Calu3 (cell line): Measurements from ENCODE around the gene PILRA. TPM values are rescaled to one million over a fixed set of nuclear protein-coding genes. Genes with fewer than 3 reads are reported as not detected.

Experiments used
- BruUV-seq: library from RNA; stranded (reverse); fragments of 400-500 nt; replicated peaks from 2 replicates; lab custom pipeline; 2021; lab: Mats Ljungman, UMichigan
- CTCF ChIA-PET: fragments of 300-600 bp; sonication (Branson Sonifier 250); formaldehyde crosslinking; loops from one replicate; lab custom pipeline; 2022; ENCODE audit warnings: antibody characterized with exemption; lab: Charles Lee
- DNase-seq: peaks from one replicate; pipeline ENCODE4 v3.0.0; 2022
- H3K27ac Mint-ChIP-seq: one replicate; pipeline ENCODE4 v1.8.0; 2022; ENCODE audit warnings: mixed read lengths; ENCODE audit not compliant: unreplicated experiment
- H3K27me3 Mint-ChIP-seq: one replicate; pipeline ENCODE4 v1.8.0; 2022; ENCODE audit warnings: mixed read lengths; ENCODE audit not compliant: unreplicated experiment
- H3K36me3 Mint-ChIP-seq: one replicate; pipeline ENCODE4 v1.8.0; 2022; ENCODE audit warnings: mild to moderate bottlenecking, moderate library complexity, mixed read lengths; ENCODE audit not compliant: insufficient read depth, unreplicated experiment
- H3K4me1 Mint-ChIP-seq: one replicate; pipeline ENCODE4 v1.8.0; 2022; ENCODE audit warnings: mild to moderate bottlenecking, low read depth, mixed read lengths; ENCODE audit not compliant: unreplicated experiment
- H3K4me3 Mint-ChIP-seq: one replicate; pipeline ENCODE4 v1.8.0; 2022; ENCODE audit warnings: mild to moderate bottlenecking, low read depth, moderate library complexity, mixed read lengths; ENCODE audit not compliant: unreplicated experiment
- H3K9me3 Mint-ChIP-seq: one replicate; pipeline ENCODE4 v1.8.0; 2022; ENCODE audit warnings: low read depth, mixed read lengths; ENCODE audit not compliant: unreplicated experiment
- CTCF ChIP-seq: fragments of 200-600 bp; IDR thresholded peaks from one replicate; pipeline ENCODE4 v1.8.0; 2022; ENCODE audit warnings: antibody characterized with exemption; ENCODE audit not compliant: unreplicated experiment
- intact Hi-C: fragments of 100-400 bp; cut with micrococcal nuclease; formaldehyde crosslinking; loops from one replicate; pipeline ENCODE4 v1.10.0; 2022; ENCODE audit not compliant: unreplicated experiment
- total RNA-seq: library from RNA; stranded (reverse); gene quantifications from 2 replicates; pipeline ENCODE4 v1.2.3, GENCODE V29; 2022

Gene PILRA
- total RNA-seq, 1 experiment from 2014 or later, result 3.1 TPM

GRCh38 chr7:100398239-100398638 lies 25.0 kb downstream of the PILRA start:
- no peak for TF ChIP-seq CTCF
- no peaks in the 10 kb centered on the region for H3K9me3 Mint-ChIP-seq
- H3K27ac Mint-ChIP-seq, result no peak overlapping the region
- BruUV-seq, result no TSS peak
- peaks cover 32% of the 10 kb centered on the region for H3K27me3 Mint-ChIP-seq
- CTCF ChIA-PET, result no interaction called here
- H3K4me3 Mint-ChIP-seq, result no peak overlapping the region
- no peaks in the 10 kb centered on the region for H3K36me3 Mint-ChIP-seq
- no peak for DNase-seq
- no peaks in the 10 kb centered on the region for H3K4me1 Mint-ChIP-seq
- intact Hi-C loops, result no loop called here

- H3K36me3 Mint-ChIP-seq, result no peaks in the 10 kb centered on the region
- intact Hi-C loops, result no loop called here
- no peak overlapping the region for H3K27ac Mint-ChIP-seq
- H3K4me1 Mint-ChIP-seq, result no peaks in the 10 kb centered on the region
- H3K27me3 Mint-ChIP-seq, result peaks cover 19% of the 10 kb centered on the region
- DNase-seq, result no peak
- BruUV-seq, result no TSS peak
- CTCF ChIA-PET, result no interaction called here
- no peak for TF ChIP-seq CTCF
- no peak overlapping the region for H3K4me3 Mint-ChIP-seq
- no peaks in the 10 kb centered on the region for H3K9me3 Mint-ChIP-seq
Measured at GRCh38 chr7:100400041-100400440, 26.8 kb downstream of the PILRA start.

GRCh38 chr7:100400656-100401055 lies 27.4 kb downstream of the PILRA start:
- Mint-ChIP-seq H3K9me3 (no peaks in the 10 kb centered on the region), H3K27ac (no peak overlapping the region), H3K4me1 (no peaks in the 10 kb centered on the region), H3K36me3 (no peaks in the 10 kb centered on the region), H3K27me3 (peaks cover 19% of the 10 kb centered on the region), H3K4me3 (no peak overlapping the region)
- intact Hi-C loops, result no loop called here
- no peak for DNase-seq
- no peak for TF ChIP-seq CTCF
- CTCF ChIA-PET, result no interaction called here
- BruUV-seq, result no TSS peak

- BruUV-seq, result no TSS peak
- intact Hi-C loops, result no loop called here
Measured at GRCh38 chr7:100401811-100402210, 28.5 kb downstream of the PILRA start.

More at GRCh38 chr7:100401811-100402210, 28.5 kb downstream of the PILRA start:
- no peak for DNase-seq
- H3K4me3 Mint-ChIP-seq, result no peak overlapping the region
- no peaks in the 10 kb centered on the region for H3K4me1 Mint-ChIP-seq
- TF ChIP-seq CTCF, result no peak
- H3K27me3 Mint-ChIP-seq, result peaks cover 19% of the 10 kb centered on the region
- H3K36me3 Mint-ChIP-seq, result no peaks in the 10 kb centered on the region
- CTCF ChIA-PET, result no interaction called here
- no peaks in the 10 kb centered on the region for H3K9me3 Mint-ChIP-seq
- no peak overlapping the region for H3K27ac Mint-ChIP-seq
